Left lung (tissue), 10 donors: ENCODE data around the gene ROPN1L. TPM values are rescaled to one million over a fixed set of nuclear protein-coding genes. Genes with fewer than 3 reads are reported as not detected.

ENCODE experiments used
- ATAC-seq: fragments of 200-7000 bp; cut with Tn5 transposase; one replicate; pipeline ENCODE4 v1.9.1; 2020; ENCODE audit warnings: moderate library complexity
- DNase-seq, 4 donors: peaks; one replicate each; pipeline ENCODE4 v3.0.0-alpha.2; 2013 to 2020
- H3K27ac ChIP-seq, 2 donors: fragments of 200-600 bp; sonication (generic) in 1 of 2; one replicate each; pipeline versions ENCODE4 v1.5.0 to v1.8.0; 2020 to 2021
- H3K27me3 ChIP-seq, 2 donors: fragments of 200-600 bp; sonication (generic) in 1 of 2; one replicate each; pipeline versions ENCODE4 v1.5.0 to v1.8.0; 2020 to 2021
- H3K36me3 ChIP-seq, 2 donors: fragments of 200-600 bp; sonication (generic) in 1 of 2; one replicate each; pipeline versions ENCODE4 v1.5.0 to v1.8.0; 2020 to 2021
- H3K4me1 ChIP-seq, 2 donors: fragments of 200-600 bp; one replicate each; pipeline ENCODE4 v1.8.0; 2021
- H3K4me3 ChIP-seq, 2 donors: fragments of 200-600 bp; sonication (generic) in 1 of 2; one replicate each; pipeline versions ENCODE4 v1.5.0 to v1.8.0; 2020 to 2021; ENCODE audit warnings: mild to moderate bottlenecking in 1 of 2
- H3K9me3 ChIP-seq, 2 donors: fragments of 200-600 bp; sonication (generic) in 1 of 2; one replicate each; pipeline versions ENCODE4 v1.5.0 to v1.8.0; 2020 to 2021
- intact Hi-C, 2 donors: fragments of 100-400 bp; cut with DNase I; formaldehyde crosslinking; loops; one replicate each; pipeline versions ENCODE4 v1.11.2 to v1.14.2; 2022
- polyA plus RNA-seq, 6 donors: library from polyadenylated mRNA; unstranded; fragments of 120-200 nt; gene quantifications; one replicate each; pipeline ENCODE4 v1.2.1, GENCODE V29; 2013; ENCODE audit not compliant: insufficient read length in 6 of 6
- total RNA-seq, 2 donors: library from RNA; stranded (reverse); fragmentation: NEBNext Ultra II Directional; extraction: Animal tissue kit (Norgen Biotek cat#: 25700); gene quantifications; one replicate each; pipeline ENCODE4 v1.2.1, GENCODE V29; 2021
- TF ChIP-seq, protein P1 (sequence below), 2 donors: fragments of 200-600 bp; sonication (generic) in 1 of 2; IDR thresholded peaks; one replicate each; pipeline versions ENCODE4 v1.5.0 to v1.8.0; 2021; ENCODE audit warnings: antibody characterized with exemption in 2 of 2
- donor health status: DM: no; HTN: yes; CAD: no.
- donor health status: DM: no; HTN: no; CAD: no.

Gene ROPN1L
- total and polyA plus RNA-seq, 8 donors, result 0.50 to 9.5 (median 5.1) TPM

DNA sequence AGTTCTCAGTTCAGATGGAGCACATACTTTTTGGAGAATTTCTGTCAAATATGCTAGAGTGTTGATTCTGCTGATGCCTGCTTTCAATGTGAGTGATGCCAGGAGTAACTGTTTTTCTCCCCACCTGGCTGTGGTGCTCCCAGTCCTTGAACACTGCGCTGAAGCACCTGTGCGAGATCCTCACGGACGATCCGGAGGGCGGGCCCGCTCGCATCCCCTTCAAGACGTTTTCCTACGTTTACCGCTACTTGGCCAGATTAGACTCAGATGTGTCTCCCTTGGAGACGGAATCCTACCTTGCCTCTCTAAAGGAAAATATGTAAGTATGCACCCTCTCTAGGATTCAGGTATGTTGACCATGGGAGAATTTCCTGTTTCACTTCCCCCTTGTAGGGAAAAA lies 19.4 kb downstream of the ROPN1L start:
- TF ChIP-seq, protein P1, sequence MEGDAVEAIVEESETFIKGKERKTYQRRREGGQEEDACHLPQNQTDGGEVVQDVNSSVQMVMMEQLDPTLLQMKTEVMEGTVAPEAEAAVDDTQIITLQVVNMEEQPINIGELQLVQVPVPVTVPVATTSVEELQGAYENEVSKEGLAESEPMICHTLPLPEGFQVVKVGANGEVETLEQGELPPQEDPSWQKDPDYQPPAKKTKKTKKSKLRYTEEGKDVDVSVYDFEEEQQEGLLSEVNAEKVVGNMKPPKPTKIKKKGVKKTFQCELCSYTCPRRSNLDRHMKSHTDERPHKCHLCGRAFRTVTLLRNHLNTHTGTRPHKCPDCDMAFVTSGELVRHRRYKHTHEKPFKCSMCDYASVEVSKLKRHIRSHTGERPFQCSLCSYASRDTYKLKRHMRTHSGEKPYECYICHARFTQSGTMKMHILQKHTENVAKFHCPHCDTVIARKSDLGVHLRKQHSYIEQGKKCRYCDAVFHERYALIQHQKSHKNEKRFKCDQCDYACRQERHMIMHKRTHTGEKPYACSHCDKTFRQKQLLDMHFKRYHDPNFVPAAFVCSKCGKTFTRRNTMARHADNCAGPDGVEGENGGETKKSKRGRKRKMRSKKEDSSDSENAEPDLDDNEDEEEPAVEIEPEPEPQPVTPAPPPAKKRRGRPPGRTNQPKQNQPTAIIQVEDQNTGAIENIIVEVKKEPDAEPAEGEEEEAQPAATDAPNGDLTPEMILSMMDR (IDR thresholded peaks at IDR 0.05), result no peak
- H3K4me1 ChIP-seq, result peaks cover 8 to 24% of the 10 kb centered on the region in 2 donors
- ATAC-seq (no peak), DNase-seq (peak in 1 of 4 donors; percentile 22)
- no peaks in the 10 kb centered on the region for H3K36me3 ChIP-seq
- H3K27me3 ChIP-seq, result no peaks in the 10 kb centered on the region
- H3K9me3 ChIP-seq, result no peaks in the 10 kb centered on the region
- no peak overlapping the region for H3K4me3 ChIP-seq
- no peak overlapping the region for H3K27ac ChIP-seq
- intact Hi-C loops, result no loop called here

DNA sequence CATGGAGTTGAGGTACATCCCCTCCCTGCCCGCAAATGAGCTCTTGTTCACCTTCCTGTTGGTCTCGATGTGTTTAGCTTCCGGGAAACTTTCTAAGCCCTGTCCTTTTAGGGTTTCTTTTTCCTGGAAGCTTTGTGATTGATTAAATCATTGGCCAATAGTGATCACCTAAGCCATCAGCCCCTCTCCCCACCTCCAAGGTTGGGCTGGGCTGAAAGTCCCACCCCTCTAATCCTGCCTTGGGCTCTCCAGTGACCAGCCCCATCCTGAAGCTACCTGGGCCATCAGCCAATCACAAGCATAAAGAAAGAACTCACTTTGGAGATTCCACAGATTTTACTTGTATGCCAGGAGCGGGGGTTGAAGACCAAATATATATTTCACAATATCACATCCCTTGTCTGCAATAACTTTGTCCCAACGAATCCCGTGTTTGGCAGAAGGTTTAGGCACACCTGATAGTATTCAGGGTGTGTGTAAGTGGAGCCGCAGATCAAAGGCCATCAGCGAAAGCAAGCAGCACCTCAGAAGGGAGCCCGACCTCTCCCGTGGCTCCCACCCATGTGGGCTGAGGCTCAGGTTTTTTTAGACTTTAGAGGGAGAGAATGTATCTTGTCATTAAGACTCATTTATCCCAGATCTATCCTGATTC lies 20.4 kb downstream of the ROPN1L start:
- H3K27me3 ChIP-seq, result no peaks in the 10 kb centered on the region
- no peak for ATAC-seq
- DNase-seq, result no peak
- TF ChIP-seq, protein P1 (IDR thresholded peaks at IDR 0.05), result no peak
- H3K4me3 ChIP-seq, result no peak overlapping the region
- no peak overlapping the region for H3K27ac ChIP-seq
- no peaks in the 10 kb centered on the region for H3K9me3 ChIP-seq
- intact Hi-C loops, result no loop called here
- peaks cover 8 to 22% of the 10 kb centered on the region in 2 donors for H3K4me1 ChIP-seq
- H3K36me3 ChIP-seq, result no peaks in the 10 kb centered on the region

DNA sequence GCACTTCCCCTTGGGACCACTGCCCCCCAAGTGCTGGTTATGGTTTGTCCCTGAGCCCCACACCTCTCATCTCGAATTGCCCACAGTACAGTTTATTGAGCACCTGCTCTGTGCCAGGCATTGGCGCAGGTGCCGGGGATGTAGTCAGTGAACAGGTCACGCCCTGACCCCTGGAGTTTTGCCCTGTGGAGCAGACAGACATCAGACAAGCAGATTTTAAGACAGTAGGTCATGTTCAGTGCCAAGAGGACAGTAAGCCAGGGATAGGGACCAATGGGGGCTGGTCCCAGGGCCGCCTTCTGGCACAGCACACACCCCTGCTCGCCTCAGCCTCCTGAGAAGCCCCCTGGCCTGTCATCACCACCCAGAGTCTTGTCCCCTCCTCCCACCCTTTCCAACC lies 21.9 kb downstream of the ROPN1L start:
- Histone ChIP-seq H3K4me1 (peaks cover 0 to 22% of the 10 kb centered on the region in 2 donors), H3K9me3 (no peaks in the 10 kb centered on the region), H3K27ac (no peak overlapping the region), H3K4me3 (no peak overlapping the region), H3K27me3 (no peaks in the 10 kb centered on the region), H3K36me3 (no peaks in the 10 kb centered on the region)
- no peak for ATAC-seq
- TF ChIP-seq, protein P1 (IDR thresholded peaks at IDR 0.05), result no peak
- intact Hi-C loops, result no loop called here
- DNase-seq, result no peak

DNA sequence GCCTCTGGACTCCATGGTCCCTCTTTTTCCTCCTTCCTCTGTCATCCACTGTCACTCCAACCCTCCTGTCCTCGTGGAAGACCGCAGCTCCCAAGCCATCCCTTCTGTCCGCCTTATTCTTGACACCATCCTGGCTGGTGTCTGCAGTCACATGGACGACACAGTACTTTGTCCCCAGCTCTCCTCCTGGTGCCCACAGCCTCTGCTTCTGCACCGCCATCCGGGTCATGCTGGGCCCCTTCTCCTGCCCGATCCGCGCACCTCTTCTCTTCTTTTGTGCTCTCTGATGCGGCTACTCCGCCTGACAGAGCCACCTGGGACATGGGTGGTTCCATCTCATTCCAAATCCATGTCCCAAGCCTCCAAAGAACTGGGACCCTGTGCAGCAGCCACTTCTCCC lies 22.5 kb downstream of the ROPN1L start:
- ATAC-seq, result no peak
- H3K4me3 ChIP-seq, result no peak overlapping the region
- intact Hi-C loops, result no loop called here
- H3K9me3 ChIP-seq, result no peaks in the 10 kb centered on the region
- no peaks in the 10 kb centered on the region for H3K36me3 ChIP-seq
- TF ChIP-seq, protein P1 (IDR thresholded peaks at IDR 0.05), result no peak
- peaks cover 0 to 22% of the 10 kb centered on the region in 2 donors for H3K4me1 ChIP-seq
- no peak for DNase-seq
- H3K27me3 ChIP-seq, result no peaks in the 10 kb centered on the region
- no peak overlapping the region for H3K27ac ChIP-seq

DNA sequence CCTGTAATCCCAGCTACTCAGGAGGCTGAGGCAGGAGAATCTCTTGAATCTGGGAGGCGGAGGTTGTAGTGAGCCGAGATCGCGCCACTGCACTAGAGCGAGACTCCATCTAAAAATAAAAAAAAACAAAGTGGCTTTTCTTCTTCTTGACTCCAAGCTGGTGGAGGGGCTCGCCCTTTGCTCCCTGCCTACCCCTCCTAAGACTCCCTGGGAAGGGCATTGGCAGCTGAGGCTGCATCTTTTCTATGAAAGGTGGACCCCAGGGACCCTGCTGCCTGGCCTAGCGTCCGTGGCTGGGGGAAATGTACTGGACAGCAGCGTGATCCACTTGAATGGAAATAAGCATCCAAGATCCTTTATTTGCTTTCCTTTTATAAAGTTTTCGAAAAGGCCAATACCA lies 24.0 kb downstream of the ROPN1L start:
- H3K36me3 ChIP-seq, result no peaks in the 10 kb centered on the region
- intact Hi-C loops, result no loop called here
- no peak for ATAC-seq

More for the DNA sequence above, 24.0 kb downstream of the ROPN1L start:
- TF ChIP-seq, protein P1 (IDR thresholded peaks at IDR 0.05), result no peak
- no peaks in the 10 kb centered on the region for H3K9me3 ChIP-seq
- no peaks in the 10 kb centered on the region for H3K27me3 ChIP-seq
- H3K4me3 ChIP-seq, result no peak overlapping the region
- no peak overlapping the region for H3K27ac ChIP-seq
- peaks cover 0 to 20% of the 10 kb centered on the region in 2 donors for H3K4me1 ChIP-seq
- DNase-seq, result no peak
